ENCODE results near the gene CACNA2D3. TPM values are rescaled to one million over a fixed set of nuclear protein-coding genes. Genes with fewer than 3 reads are reported as not detected.

The CACNA2D3 gene
- polyA plus RNA-seq, 1 donor = 0.97 TPM

- Histone ChIP-seq H3K4me3 (ENCODE audit: low read length) (no peak overlapping the region), H3K27me3 (ENCODE audit: control insufficient read depth, insufficient read depth, low read length) (no peaks in the 10 kb centered on the region), H3K9me3 (ENCODE audit: control insufficient read depth, low read depth, low read length) (no peaks in the 10 kb centered on the region), H3K27ac (ENCODE audit: low read length) (no peak overlapping the region), H3K36me3 (ENCODE audit: control insufficient read depth, insufficient read depth, low read length) (no peaks in the 10 kb centered on the region), H3K4me1 (ENCODE audit: control insufficient read depth, insufficient read depth, low read length) (no peaks in the 10 kb centered on the region)
- no peak for DNase-seq
- 73% methylated on average over 2 of the region's 12 CpGs for WGBS (ENCODE audit: insufficient coverage, low lambda C conversion rate)
These were observed 435.4 kb downstream of the CACNA2D3 start for GRCh38 chr3:54557538-54558428.

- no peaks in the 10 kb centered on the region for H3K36me3 ChIP-seq (ENCODE audit: control insufficient read depth, insufficient read depth, low read length)
- WGBS (ENCODE audit: insufficient coverage, low lambda C conversion rate) = no CpG with 5 or more reads among the region's 12 CpGs
- no peak overlapping the region for H3K27ac ChIP-seq (ENCODE audit: low read length)
- DNase-seq = no peak
- no peaks in the 10 kb centered on the region for H3K27me3 ChIP-seq (ENCODE audit: control insufficient read depth, insufficient read depth, low read length)
- no peaks in the 10 kb centered on the region for H3K9me3 ChIP-seq (ENCODE audit: control insufficient read depth, low read depth, low read length)
- no peak overlapping the region for H3K4me3 ChIP-seq (ENCODE audit: low read length)
- H3K4me1 ChIP-seq (ENCODE audit: control insufficient read depth, insufficient read depth, low read length) = no peaks in the 10 kb centered on the region
These were observed 441.3 kb downstream of the CACNA2D3 start for GRCh38 chr3:54563501-54564200.

- no peak overlapping the region for H3K4me3 ChIP-seq (ENCODE audit: low read length)
- H3K4me1 ChIP-seq (ENCODE audit: control insufficient read depth, insufficient read depth, low read length) = no peaks in the 10 kb centered on the region
- no peaks in the 10 kb centered on the region for H3K36me3 ChIP-seq (ENCODE audit: control insufficient read depth, insufficient read depth, low read length)
- WGBS (ENCODE audit: insufficient coverage, low lambda C conversion rate) = no CpG with 5 or more reads among the region's 6 CpGs
- H3K9me3 ChIP-seq (ENCODE audit: control insufficient read depth, low read depth, low read length) = no peaks in the 10 kb centered on the region
- no peaks in the 10 kb centered on the region for H3K27me3 ChIP-seq (ENCODE audit: control insufficient read depth, insufficient read depth, low read length)
- H3K27ac ChIP-seq (ENCODE audit: low read length) = no peak overlapping the region
- DNase-seq = no peak
These were observed 442.1 kb downstream of the CACNA2D3 start for GRCh38 chr3:54564374-54564925.

GRCh38 chr3:54565956-54566355 lies 443.6 kb downstream of the CACNA2D3 start:
- Histone ChIP-seq H3K27me3 (ENCODE audit: control insufficient read depth, insufficient read depth, low read length) (no peaks in the 10 kb centered on the region), H3K36me3 (ENCODE audit: control insufficient read depth, insufficient read depth, low read length) (no peaks in the 10 kb centered on the region), H3K4me1 (ENCODE audit: control insufficient read depth, insufficient read depth, low read length) (no peaks in the 10 kb centered on the region), H3K9me3 (ENCODE audit: control insufficient read depth, low read depth, low read length) (no peaks in the 10 kb centered on the region), H3K4me3 (ENCODE audit: low read length) (no peak overlapping the region), H3K27ac (ENCODE audit: low read length) (no peak overlapping the region)
- no peak for DNase-seq

- H3K9me3 ChIP-seq (ENCODE audit: control insufficient read depth, low read depth, low read length) = no peaks in the 10 kb centered on the region
- no peaks in the 10 kb centered on the region for H3K36me3 ChIP-seq (ENCODE audit: control insufficient read depth, insufficient read depth, low read length)
- WGBS (ENCODE audit: insufficient coverage, low lambda C conversion rate) = no CpG with 5 or more reads among the region's 3 CpGs
- no peak overlapping the region for H3K27ac ChIP-seq (ENCODE audit: low read length)
- no peak overlapping the region for H3K4me3 ChIP-seq (ENCODE audit: low read length)
- DNase-seq = no peak
- no peaks in the 10 kb centered on the region for H3K27me3 ChIP-seq (ENCODE audit: control insufficient read depth, insufficient read depth, low read length)
- no peaks in the 10 kb centered on the region for H3K4me1 ChIP-seq (ENCODE audit: control insufficient read depth, insufficient read depth, low read length)
These were observed 445.6 kb downstream of the CACNA2D3 start for GRCh38 chr3:54567949-54568348.

GRCh38 chr3:54570008-54570407 lies 447.7 kb downstream of the CACNA2D3 start:
- no peak for DNase-seq
- Histone ChIP-seq H3K9me3 (ENCODE audit: control insufficient read depth, low read depth, low read length) (no peaks in the 10 kb centered on the region), H3K36me3 (ENCODE audit: control insufficient read depth, insufficient read depth, low read length) (no peaks in the 10 kb centered on the region), H3K27me3 (ENCODE audit: control insufficient read depth, insufficient read depth, low read length) (no peaks in the 10 kb centered on the region), H3K4me3 (ENCODE audit: low read length) (no peak overlapping the region), H3K27ac (ENCODE audit: low read length) (no peak overlapping the region), H3K4me1 (ENCODE audit: control insufficient read depth, insufficient read depth, low read length) (no peaks in the 10 kb centered on the region)
- WGBS (ENCODE audit: insufficient coverage, low lambda C conversion rate) = no CpG with 5 or more reads among the region's 7 CpGs

GRCh38 chr3:54572197-54572895 lies 450.0 kb downstream of the CACNA2D3 start:
- Histone ChIP-seq H3K27me3 (ENCODE audit: control insufficient read depth, insufficient read depth, low read length) (no peaks in the 10 kb centered on the region), H3K9me3 (ENCODE audit: control insufficient read depth, low read depth, low read length) (no peaks in the 10 kb centered on the region), H3K36me3 (ENCODE audit: control insufficient read depth, insufficient read depth, low read length) (no peaks in the 10 kb centered on the region), H3K4me1 (ENCODE audit: control insufficient read depth, insufficient read depth, low read length) (no peaks in the 10 kb centered on the region), H3K4me3 (ENCODE audit: low read length) (no peak overlapping the region), H3K27ac (ENCODE audit: low read length) (no peak overlapping the region)
- no peak for DNase-seq
- WGBS (ENCODE audit: insufficient coverage, low lambda C conversion rate) = 86% methylated on average over 1 of the region's 5 CpGs

GRCh38 chr3:54573858-54574257 lies 451.5 kb downstream of the CACNA2D3 start:
- H3K4me3 ChIP-seq (ENCODE audit: low read length) = no peak overlapping the region
- H3K27me3 ChIP-seq (ENCODE audit: control insufficient read depth, insufficient read depth, low read length) = no peaks in the 10 kb centered on the region
- no peak overlapping the region for H3K27ac ChIP-seq (ENCODE audit: low read length)
- H3K9me3 ChIP-seq (ENCODE audit: control insufficient read depth, low read depth, low read length) = no peaks in the 10 kb centered on the region
- DNase-seq = no peak
- no peaks in the 10 kb centered on the region for H3K36me3 ChIP-seq (ENCODE audit: control insufficient read depth, insufficient read depth, low read length)
- no peaks in the 10 kb centered on the region for H3K4me1 ChIP-seq (ENCODE audit: control insufficient read depth, insufficient read depth, low read length)
- WGBS (ENCODE audit: insufficient coverage, low lambda C conversion rate) = no CpG with 5 or more reads among the region's 8 CpGs

GRCh38 chr3:54574906-54575617 lies 452.7 kb downstream of the CACNA2D3 start:
- Histone ChIP-seq H3K27ac (ENCODE audit: low read length) (no peak overlapping the region), H3K4me3 (ENCODE audit: low read length) (no peak overlapping the region), H3K9me3 (ENCODE audit: control insufficient read depth, low read depth, low read length) (no peaks in the 10 kb centered on the region), H3K27me3 (ENCODE audit: control insufficient read depth, insufficient read depth, low read length) (no peaks in the 10 kb centered on the region), H3K4me1 (ENCODE audit: control insufficient read depth, insufficient read depth, low read length) (no peaks in the 10 kb centered on the region), H3K36me3 (ENCODE audit: control insufficient read depth, insufficient read depth, low read length) (no peaks in the 10 kb centered on the region)
- DNase-seq = no peak
- WGBS (ENCODE audit: insufficient coverage, low lambda C conversion rate) = 94% methylated on average over 6 of the region's 6 CpGs

GRCh38 chr3:54575618-54575960 lies 453.2 kb downstream of the CACNA2D3 start:
- WGBS (ENCODE audit: insufficient coverage, low lambda C conversion rate) = no CpG with 5 or more reads among the region's 3 CpGs
- no peaks in the 10 kb centered on the region for H3K36me3 ChIP-seq (ENCODE audit: control insufficient read depth, insufficient read depth, low read length)
- no peak overlapping the region for H3K4me3 ChIP-seq (ENCODE audit: low read length)
- H3K9me3 ChIP-seq (ENCODE audit: control insufficient read depth, low read depth, low read length) = no peaks in the 10 kb centered on the region
- H3K27ac ChIP-seq (ENCODE audit: low read length) = no peak overlapping the region
- H3K27me3 ChIP-seq (ENCODE audit: control insufficient read depth, insufficient read depth, low read length) = no peaks in the 10 kb centered on the region
- no peaks in the 10 kb centered on the region for H3K4me1 ChIP-seq (ENCODE audit: control insufficient read depth, insufficient read depth, low read length)
- no peak for DNase-seq
